Measurements from ENCODE around the gene ZNF397. TPM values are rescaled to one million over a fixed set of nuclear protein-coding genes. Genes with fewer than 3 reads are reported as not detected.

The ZNF397 gene
- total and polyA plus RNA-seq, 9 of the 15 experiments (the other 6 are each of a cell fraction or from before 2014, with no cell fraction given) = 6.4 to 24.2 (median 19.3) TPM

DNA sequence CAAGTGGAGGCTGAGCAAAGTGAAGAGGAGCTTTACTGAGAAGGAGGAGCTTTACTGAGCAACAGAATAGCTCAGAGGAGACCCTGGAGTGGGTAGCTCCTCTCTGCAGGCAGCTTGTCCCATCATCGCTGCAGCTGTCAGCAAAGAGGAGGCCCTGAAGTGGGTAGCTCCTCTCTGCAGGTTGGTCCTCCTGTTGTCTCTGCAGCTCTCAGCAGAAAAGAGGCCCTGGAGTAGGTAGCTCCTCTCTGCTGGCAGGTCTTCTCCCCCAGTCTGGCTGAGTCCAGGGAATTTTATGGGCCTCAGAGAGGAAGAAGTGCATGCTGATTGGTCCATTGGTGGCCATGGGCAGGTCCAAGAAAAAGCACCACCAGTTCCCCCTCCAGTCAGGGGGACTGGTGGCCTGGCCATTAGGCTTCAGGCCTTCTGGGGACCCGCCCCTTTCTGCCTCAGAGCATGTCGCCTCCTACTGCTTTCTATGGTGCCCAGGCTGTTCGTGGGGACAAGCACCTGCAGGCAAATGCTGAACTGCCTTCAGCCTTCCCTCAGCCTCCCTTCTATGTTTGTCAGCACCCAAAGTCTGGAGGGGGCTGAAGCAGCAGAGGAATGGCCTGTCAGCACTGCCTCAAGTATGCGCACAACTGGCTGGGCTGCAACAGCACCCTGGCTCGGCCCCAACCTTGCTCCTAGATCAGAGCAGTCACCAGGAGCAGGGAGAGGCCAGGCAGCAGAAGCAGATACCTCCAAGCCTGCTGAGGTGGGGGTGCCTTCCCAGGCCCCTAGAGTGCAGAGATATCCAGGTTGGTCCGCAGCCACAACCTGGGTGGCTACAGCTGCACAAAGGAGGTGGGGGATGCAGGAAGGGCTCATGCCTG, 43.3 kb downstream of the ZNF397 start:
- no peak overlapping the region for H3K4me3 ChIP-seq
- H3K4me2 ChIP-seq (ENCODE audit: insufficient read depth, low read length) = no peak overlapping the region
- H3K27me3 ChIP-seq (ENCODE audit: control insufficient read depth in 2 of 2, insufficient read depth in 2 of 2, low read length in 2 of 2) = no peaks in the 10 kb centered on the region
- FAIRE-seq = no peak
- in situ Hi-C loops (cut with MboI) (no loop called here), intact Hi-C loops (cut with micrococcal nuclease) (no loop called here)
- ChIA-PET CTCF (ENCODE audit: low intra/inter-chr PET ratio) (no interaction called here), POLR2A (no interaction called here)
- H3K4me1 ChIP-seq (replicated peaks in 1 of 2; ENCODE audit: control insufficient read depth in 2 of 2, insufficient read depth in 2 of 2, low read length in 2 of 2) = no peaks in the 10 kb centered on the region
- no TSS peak for BruUV-seq (replicated peaks)
- H3K9me1 ChIP-seq (ENCODE audit: control insufficient read depth, insufficient read depth, low read length) = no peaks in the 10 kb centered on the region
- peaks cover 14% of the 10 kb centered on the region for H3K79me2 ChIP-seq (ENCODE audit: control insufficient read depth, insufficient read depth, low read length)
- no peak overlapping the region for H3K9ac ChIP-seq (ENCODE audit: insufficient read depth in 1 of 2, low read depth in 2 of 2, low read length in 2 of 2)
- no peaks in the 10 kb centered on the region for H4K20me1 ChIP-seq (replicated peaks; ENCODE audit: control insufficient read depth, insufficient read depth, low read length)
- peaks cover 9% of the 10 kb centered on the region for H3K9me3 ChIP-seq (replicated peaks; ENCODE audit: control insufficient read depth, insufficient read depth, low read depth, low read length)
- no peak overlapping the region for H3K27ac ChIP-seq (ENCODE audit: extremely low read depth, low read depth, low read length)
- no peak overlapping the region for H2AFZ ChIP-seq (ENCODE audit: low read depth, low read length)
- peak; percentile 40; the same call in 2 of the 3 replicates for ATAC-seq
- DNase-seq (ENCODE audit: extremely low read depth in 1 of 4, low spot score in 3 of 4) = peak in 1 of 4 experiments; percentile 25
- WGBS (ENCODE audit: insufficient coverage, low coverage, missing lambda C conversion rate) = 80% methylated on average over 6 of the region's 7 CpGs
- no peaks in the 10 kb centered on the region for H3K36me3 ChIP-seq (ENCODE audit: control insufficient read depth, insufficient read depth, low read length)
- TF ChIP-seq CHD1 (IDR thresholded peaks at IDR 0.05; ENCODE audit: low read length) (no peak), ZNF766 (CRISPR knock-in tag; conservative IDR thresholded peaks at IDR 0.05) (no peak), ELF1 (tag; IDR thresholded peaks at IDR 0.05) (no peak), CBX5 (IDR thresholded peaks at IDR 0.05; ENCODE audit: borderline replicate concordance, low read depth) (peak; percentile 95), MTF1 (CRISPR knock-in tag; IDR thresholded peaks at IDR 0.05; ENCODE audit: borderline replicate concordance) (no peak), TAL1 (IDR thresholded peaks at IDR 0.05) (no peak), ZNF780A (CRISPR knock-in tag; IDR thresholded peaks at IDR 0.05) (no peak), TCF7L2 (IDR thresholded peaks at IDR 0.05; ENCODE audit: low read depth, low read length) (no peak), E2F3 (CRISPR knock-in tag; IDR thresholded peaks at IDR 0.05) (no peak), GTF2A2 (tag; IDR thresholded peaks at IDR 0.05) (no peak)
- TF ChIP-seq, protein P1, sequence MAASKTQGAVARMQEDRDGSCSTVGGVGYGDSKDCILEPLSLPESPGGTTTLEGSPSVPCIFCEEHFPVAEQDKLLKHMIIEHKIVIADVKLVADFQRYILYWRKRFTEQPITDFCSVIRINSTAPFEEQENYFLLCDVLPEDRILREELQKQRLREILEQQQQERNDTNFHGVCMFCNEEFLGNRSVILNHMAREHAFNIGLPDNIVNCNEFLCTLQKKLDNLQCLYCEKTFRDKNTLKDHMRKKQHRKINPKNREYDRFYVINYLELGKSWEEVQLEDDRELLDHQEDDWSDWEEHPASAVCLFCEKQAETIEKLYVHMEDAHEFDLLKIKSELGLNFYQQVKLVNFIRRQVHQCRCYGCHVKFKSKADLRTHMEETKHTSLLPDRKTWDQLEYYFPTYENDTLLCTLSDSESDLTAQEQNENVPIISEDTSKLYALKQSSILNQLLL (CRISPR knock-in tag; IDR thresholded peaks at IDR 0.05; ENCODE audit: borderline replicate concordance) = no peak
- TF ChIP-seq, protein P2, sequence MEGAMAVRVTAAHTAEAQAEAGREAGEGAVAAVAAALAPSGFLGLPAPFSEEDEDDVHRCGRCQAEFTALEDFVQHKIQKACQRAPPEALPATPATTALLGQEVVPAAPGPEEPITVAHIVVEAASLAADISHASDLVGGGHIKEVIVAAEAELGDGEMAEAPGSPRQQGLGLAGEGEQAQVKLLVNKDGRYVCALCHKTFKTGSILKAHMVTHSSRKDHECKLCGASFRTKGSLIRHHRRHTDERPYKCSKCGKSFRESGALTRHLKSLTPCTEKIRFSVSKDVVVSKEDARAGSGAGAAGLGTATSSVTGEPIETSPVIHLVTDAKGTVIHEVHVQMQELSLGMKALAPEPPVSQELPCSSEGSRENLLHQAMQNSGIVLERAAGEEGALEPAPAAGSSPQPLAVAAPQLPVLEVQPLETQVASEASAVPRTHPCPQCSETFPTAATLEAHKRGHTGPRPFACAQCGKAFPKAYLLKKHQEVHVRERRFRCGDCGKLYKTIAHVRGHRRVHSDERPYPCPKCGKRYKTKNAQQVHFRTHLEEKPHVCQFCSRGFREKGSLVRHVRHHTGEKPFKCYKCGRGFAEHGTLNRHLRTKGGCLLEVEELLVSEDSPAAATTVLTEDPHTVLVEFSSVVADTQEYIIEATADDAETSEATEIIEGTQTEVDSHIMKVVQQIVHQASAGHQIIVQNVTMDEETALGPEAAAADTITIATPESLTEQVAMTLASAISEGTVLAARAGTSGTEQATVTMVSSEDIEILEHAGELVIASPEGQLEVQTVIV (CRISPR knock-in tag; IDR thresholded peaks at IDR 0.05; ENCODE audit: borderline replicate concordance) = no peak
- TF ChIP-seq, protein P3, sequence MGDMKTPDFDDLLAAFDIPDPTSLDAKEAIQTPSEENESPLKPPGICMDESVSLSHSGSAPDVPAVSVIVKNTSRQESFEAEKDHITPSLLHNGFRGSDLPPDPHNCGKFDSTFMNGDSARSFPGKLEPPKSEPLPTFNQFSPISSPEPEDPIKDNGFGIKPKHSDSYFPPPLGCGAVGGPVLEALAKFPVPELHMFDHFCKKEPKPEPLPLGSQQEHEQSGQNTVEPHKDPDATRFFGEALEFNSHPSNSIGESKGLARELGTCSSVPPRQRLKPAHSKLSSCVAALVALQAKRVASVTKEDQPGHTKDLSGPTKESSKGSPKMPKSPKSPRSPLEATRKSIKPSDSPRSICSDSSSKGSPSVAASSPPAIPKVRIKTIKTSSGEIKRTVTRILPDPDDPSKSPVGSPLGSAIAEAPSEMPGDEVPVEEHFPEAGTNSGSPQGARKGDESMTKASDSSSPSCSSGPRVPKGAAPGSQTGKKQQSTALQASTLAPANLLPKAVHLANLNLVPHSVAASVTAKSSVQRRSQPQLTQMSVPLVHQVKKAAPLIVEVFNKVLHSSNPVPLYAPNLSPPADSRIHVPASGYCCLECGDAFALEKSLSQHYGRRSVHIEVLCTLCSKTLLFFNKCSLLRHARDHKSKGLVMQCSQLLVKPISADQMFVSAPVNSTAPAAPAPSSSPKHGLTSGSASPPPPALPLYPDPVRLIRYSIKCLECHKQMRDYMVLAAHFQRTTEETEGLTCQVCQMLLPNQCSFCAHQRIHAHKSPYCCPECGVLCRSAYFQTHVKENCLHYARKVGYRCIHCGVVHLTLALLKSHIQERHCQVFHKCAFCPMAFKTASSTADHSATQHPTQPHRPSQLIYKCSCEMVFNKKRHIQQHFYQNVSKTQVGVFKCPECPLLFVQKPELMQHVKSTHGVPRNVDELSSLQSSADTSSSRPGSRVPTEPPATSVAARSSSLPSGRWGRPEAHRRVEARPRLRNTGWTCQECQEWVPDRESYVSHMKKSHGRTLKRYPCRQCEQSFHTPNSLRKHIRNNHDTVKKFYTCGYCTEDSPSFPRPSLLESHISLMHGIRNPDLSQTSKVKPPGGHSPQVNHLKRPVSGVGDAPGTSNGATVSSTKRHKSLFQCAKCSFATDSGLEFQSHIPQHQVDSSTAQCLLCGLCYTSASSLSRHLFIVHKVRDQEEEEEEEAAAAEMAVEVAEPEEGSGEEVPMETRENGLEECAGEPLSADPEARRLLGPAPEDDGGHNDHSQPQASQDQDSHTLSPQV (IDR thresholded peaks at IDR 0.05) = no peak

Data from K562 (cell line).